RWPE2 (cell line): Measurements from ENCODE around the gene SLC40A1.

Experiments used
- ATAC-seq: fragments of 200-7000 bp; cut with Tn5 transposase; 3 replicates; pipeline ENCODE4 v1.9.1; 2021; ENCODE audit warnings: low read depth
- DNase-seq: peaks from one replicate; pipeline ENCODE4 v3.0.0-alpha.2; 2020; ENCODE audit warnings: low spot score
- H3K27ac ChIP-seq: fragments of 450-650 bp; 2 replicates; pipeline ENCODE4 v1.5.1; 2017; ENCODE audit warnings: mild to moderate bottlenecking; ENCODE audit not compliant: poor library complexity, severe bottlenecking
- H3K27me3 ChIP-seq: fragments of 250-450 bp; sonication (Bioruptor Pico); 2 replicates; pipeline ENCODE4 v1.5.1; 2021; ENCODE audit warnings: mild to moderate bottlenecking, moderate library complexity; ENCODE audit not compliant: insufficient read depth, poor library complexity, severe bottlenecking
- H3K36me3 ChIP-seq: fragments of 250-450 bp; sonication (Bioruptor Pico); 2 replicates; pipeline ENCODE4 v1.5.1; 2020; ENCODE audit warnings: low read depth, mild to moderate bottlenecking, moderate library complexity
- H3K4me1 ChIP-seq: fragments of 250-450 bp; sonication (Bioruptor Pico); 2 replicates; pipeline ENCODE4 v1.5.1; 2021; ENCODE audit warnings: mild to moderate bottlenecking, moderate library complexity; ENCODE audit not compliant: insufficient read depth, poor library complexity, severe bottlenecking
- H3K4me3 ChIP-seq: fragments of 250-450 bp; sonication (Bioruptor Pico); 2 replicates; pipeline ENCODE4 v1.5.1; 2021; ENCODE audit warnings: mild to moderate bottlenecking, moderate library complexity; ENCODE audit not compliant: severe bottlenecking
- H3K9me3 ChIP-seq: fragments of 250-450 bp; sonication (Bioruptor Pico); 2 replicates; pipeline ENCODE4 v1.5.1; 2021; ENCODE audit warnings: mild to moderate bottlenecking, moderate library complexity; ENCODE audit not compliant: severe bottlenecking
- CTCF ChIP-seq: fragments of 450-650 bp; IDR thresholded peaks from one replicate; pipeline ENCODE4 v1.5.1; 2017; ENCODE audit warnings: mild to moderate bottlenecking, moderate library complexity; ENCODE audit not compliant: poor library complexity, severe bottlenecking

SLC40A1 gene

GRCh38 chr2:189583227-189584198, 2.9 kb upstream of the SLC40A1 start:
- Histone ChIP-seq H3K4me3 (no peak overlapping the region), H3K27me3 (peaks cover 49% of the 10 kb centered on the region), H3K9me3 (no peaks in the 10 kb centered on the region), H3K27ac (no peak overlapping the region), H3K4me1 (no peaks in the 10 kb centered on the region), H3K36me3 (no peaks in the 10 kb centered on the region)
- DNase-seq (no peak), ATAC-seq (no peak)
- no peak for TF ChIP-seq CTCF

- ATAC-seq (no peak), DNase-seq (no peak)
- TF ChIP-seq CTCF: no peak
- Histone ChIP-seq H3K9me3 (no peaks in the 10 kb centered on the region), H3K27me3 (peaks cover 56% of the 10 kb centered on the region), H3K27ac (no peak overlapping the region), H3K4me1 (no peaks in the 10 kb centered on the region), H3K36me3 (no peaks in the 10 kb centered on the region), H3K4me3 (no peak overlapping the region)
Observed at GRCh38 chr2:189582809-189583192, 2.2 kb upstream of the SLC40A1 start.

GRCh38 chr2:189582140-189582808, 1.7 kb upstream of the SLC40A1 start:
- no peak for TF ChIP-seq CTCF
- Histone ChIP-seq H3K27ac (no peak overlapping the region), H3K9me3 (no peaks in the 10 kb centered on the region), H3K27me3 (peaks cover 57% of the 10 kb centered on the region), H3K4me3 (no peak overlapping the region), H3K36me3 (no peaks in the 10 kb centered on the region), H3K4me1 (no peaks in the 10 kb centered on the region)
- no peak for ATAC-seq
- DNase-seq: no peak

- H3K27me3 ChIP-seq: peaks cover 57% of the 10 kb centered on the region
- peak overlapping the region; percentile 35 for H3K4me3 ChIP-seq
- ATAC-seq (peak; percentile 11; the same call in 2 of the 3 replicates), DNase-seq (no peak)
- TF ChIP-seq CTCF: no peak
- H3K9me3 ChIP-seq: no peaks in the 10 kb centered on the region
- H3K36me3 ChIP-seq: no peaks in the 10 kb centered on the region
- no peak overlapping the region for H3K27ac ChIP-seq
- H3K4me1 ChIP-seq: no peaks in the 10 kb centered on the region
Observed at GRCh38 chr2:189581354-189582139, 961 bp upstream of the SLC40A1 start.
